Measurements from ENCODE around the gene ATP6V1B1.

Gene ATP6V1B1

GRCh38 chr2:70984576-70985282, 49.0 kb downstream of the ATP6V1B1 start:
- no peak for TF ChIP-seq ZFX (IDR thresholded peaks at IDR 0.05; ENCODE audit: borderline replicate concordance)
- TF ChIP-seq, protein P1, sequence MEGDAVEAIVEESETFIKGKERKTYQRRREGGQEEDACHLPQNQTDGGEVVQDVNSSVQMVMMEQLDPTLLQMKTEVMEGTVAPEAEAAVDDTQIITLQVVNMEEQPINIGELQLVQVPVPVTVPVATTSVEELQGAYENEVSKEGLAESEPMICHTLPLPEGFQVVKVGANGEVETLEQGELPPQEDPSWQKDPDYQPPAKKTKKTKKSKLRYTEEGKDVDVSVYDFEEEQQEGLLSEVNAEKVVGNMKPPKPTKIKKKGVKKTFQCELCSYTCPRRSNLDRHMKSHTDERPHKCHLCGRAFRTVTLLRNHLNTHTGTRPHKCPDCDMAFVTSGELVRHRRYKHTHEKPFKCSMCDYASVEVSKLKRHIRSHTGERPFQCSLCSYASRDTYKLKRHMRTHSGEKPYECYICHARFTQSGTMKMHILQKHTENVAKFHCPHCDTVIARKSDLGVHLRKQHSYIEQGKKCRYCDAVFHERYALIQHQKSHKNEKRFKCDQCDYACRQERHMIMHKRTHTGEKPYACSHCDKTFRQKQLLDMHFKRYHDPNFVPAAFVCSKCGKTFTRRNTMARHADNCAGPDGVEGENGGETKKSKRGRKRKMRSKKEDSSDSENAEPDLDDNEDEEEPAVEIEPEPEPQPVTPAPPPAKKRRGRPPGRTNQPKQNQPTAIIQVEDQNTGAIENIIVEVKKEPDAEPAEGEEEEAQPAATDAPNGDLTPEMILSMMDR (IDR thresholded peaks at IDR 0.05), result peak; percentile 76
- H3K27ac ChIP-seq, result no peak overlapping the region

- H3K27ac ChIP-seq, result no peak overlapping the region
- TF ChIP-seq, protein P1 (IDR thresholded peaks at IDR 0.05), result no peak
- TF ChIP-seq ZFX (IDR thresholded peaks at IDR 0.05; ENCODE audit: borderline replicate concordance), result no peak
These were observed 49.6 kb downstream of the ATP6V1B1 start for GRCh38 chr2:70985283-70985688.

DNA sequence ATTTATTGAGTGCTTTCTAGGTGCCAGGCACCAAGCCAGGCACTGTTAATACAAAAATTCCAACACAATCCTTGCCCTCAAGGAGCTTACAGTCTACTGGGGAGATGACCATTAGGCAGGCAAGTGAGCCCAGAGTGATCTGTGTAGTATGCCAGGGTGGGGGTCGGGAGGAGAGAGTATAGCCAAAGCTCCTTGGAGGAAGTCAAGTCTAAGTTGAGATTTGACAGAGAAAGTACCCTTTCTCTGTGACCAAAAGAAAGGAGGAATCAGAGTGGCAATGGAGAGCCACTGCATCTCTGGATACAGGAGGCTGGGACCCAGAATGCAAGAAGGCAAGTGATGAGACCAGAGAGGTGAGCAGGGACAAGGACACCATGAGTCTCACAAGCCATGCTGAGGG, 50.3 kb downstream of the ATP6V1B1 start:
- H3K27ac ChIP-seq, result no peak overlapping the region
- no peak for TF ChIP-seq ZFX (IDR thresholded peaks at IDR 0.05; ENCODE audit: borderline replicate concordance)
- TF ChIP-seq, protein P1 (IDR thresholded peaks at IDR 0.05), result no peak

DNA sequence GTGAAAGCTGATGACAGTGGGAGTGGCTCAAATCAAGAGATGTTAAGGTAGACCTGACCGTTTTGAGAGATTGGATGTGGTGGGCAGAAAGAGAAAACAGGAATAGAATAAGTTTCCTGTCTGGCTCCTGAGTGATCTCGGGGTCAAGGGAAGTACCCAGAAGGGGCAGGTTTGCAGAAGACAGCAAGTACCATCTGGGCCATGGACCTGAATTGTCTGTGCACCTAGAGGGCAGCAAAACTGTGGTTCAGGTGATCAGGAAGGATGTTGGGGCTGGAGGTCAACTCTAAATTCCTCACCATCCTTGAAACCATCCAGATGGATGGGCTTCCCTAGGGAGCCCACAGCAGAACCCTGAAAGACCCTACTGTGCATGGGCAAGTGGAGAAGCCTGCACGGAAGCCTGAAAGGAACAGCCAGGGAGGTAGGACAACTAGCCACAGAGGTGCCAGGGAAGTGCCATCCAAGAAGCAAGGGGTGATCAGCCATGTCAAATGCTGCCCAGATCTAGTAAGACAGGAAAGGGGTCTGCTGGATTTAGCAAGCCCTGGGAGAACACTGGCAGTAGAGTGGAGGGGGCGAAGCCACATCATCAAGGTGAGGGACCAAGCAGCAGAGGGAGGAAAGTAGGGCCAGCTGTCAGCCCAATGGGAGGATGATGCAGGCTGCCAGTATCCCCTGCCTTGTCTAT, 50.9 kb downstream of the ATP6V1B1 start:
- TF ChIP-seq ZFX (IDR thresholded peaks at IDR 0.05; ENCODE audit: borderline replicate concordance), result no peak
- TF ChIP-seq, protein P1 (IDR thresholded peaks at IDR 0.05), result no peak
- no peak overlapping the region for H3K27ac ChIP-seq

GRCh38 chr2:70987386-70987785, 51.7 kb downstream of the ATP6V1B1 start:
- TF ChIP-seq, protein P1 (IDR thresholded peaks at IDR 0.05), result no peak
- no peak for TF ChIP-seq ZFX (IDR thresholded peaks at IDR 0.05; ENCODE audit: borderline replicate concordance)

DNA sequence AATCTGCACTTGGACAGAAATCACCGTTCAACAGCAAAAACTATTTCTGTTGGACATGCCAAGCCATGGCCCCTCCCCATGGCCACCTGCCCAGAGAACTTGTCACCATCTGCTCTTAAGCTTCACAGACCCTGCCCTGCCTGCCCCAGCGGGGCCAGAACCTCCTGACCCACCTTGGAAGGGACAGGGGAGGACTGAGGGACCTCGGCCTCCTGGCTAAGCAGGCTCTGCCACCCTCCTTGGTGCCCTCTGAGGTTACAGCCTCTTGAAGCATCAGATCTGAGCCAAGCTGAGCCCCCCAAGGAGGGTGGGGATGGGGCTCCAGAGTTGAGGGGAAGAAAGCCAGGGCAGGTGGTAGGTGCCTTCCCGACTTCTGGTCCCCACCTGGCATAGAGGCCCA, 52.5 kb downstream of the ATP6V1B1 start:
- H3K27ac ChIP-seq, result no peak overlapping the region
- TF ChIP-seq, protein P1 (IDR thresholded peaks at IDR 0.05), result no peak
- TF ChIP-seq ZFX (IDR thresholded peaks at IDR 0.05; ENCODE audit: borderline replicate concordance), result no peak

More at GRCh38 chr2:70987386-70987785, 51.7 kb downstream of the ATP6V1B1 start:
- no peak overlapping the region for H3K27ac ChIP-seq
